Measurements from ENCODE around the gene LAMB3.
"Not testable (repeated sequence)": the region's sequence is repeated elsewhere in the genome, so short reads cannot be mapped to it uniquely, and the experiment has no call there.

The LAMB3 gene

DNA sequence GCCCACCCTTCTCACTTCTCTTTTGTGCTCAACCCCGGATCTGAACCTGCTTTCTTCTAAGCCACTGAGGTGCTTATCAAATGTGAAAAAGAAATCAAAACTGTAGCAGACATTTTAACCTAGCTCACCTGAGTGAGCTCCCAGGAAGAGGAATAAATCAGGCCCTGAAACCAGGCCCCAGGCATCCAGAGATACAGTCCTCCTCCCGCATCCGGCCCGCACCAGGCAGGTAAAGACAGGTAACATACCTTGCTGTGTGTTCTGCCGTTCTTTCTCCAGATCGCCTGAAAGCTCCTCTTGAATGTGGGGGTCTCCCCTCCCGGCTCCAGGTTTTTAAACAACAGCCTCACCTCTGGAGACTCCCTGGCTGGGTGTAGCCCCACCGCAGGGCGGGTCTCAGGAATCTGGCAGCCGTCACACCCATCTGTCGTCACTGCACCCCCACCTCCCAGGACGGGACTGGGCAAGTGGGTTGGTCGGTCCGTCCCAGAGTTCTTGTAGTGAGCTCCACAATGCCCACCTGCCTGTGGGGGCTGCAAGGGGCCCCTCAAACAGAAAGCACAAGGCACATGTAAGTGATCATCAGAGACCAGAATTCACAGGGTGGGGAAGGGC lies at the start of gene LAMB3:
Gene LAMB3 (minus strand): TSS at position 305 of the 615 bp plus-strand sequence. CDS start 1,481 bp downstream, outside the sequence.
- no peak for DNase-seq (ENCODE audit: low read depth)

DNA sequence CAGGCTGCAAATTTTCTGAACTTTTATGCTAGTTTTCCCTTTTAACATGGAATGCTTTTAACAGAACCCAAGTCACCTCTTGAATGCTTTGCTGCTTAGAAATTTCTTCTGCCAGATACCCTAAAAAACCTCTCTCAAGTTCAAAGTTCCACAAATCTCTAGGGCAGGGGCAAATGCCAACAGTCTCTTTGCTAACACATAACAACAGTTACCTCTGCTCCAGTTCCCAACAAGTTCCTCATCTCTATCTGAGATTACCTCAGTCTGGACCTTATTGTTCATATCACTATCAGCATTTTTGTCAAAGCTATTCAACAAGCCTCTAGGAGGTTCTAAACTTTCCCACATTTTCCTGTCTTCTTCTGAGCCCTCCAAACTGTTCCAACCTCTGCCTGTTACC lies 48.5 kb upstream of the LAMB3 start:
- not testable (repeated sequence) for DNase-seq (ENCODE audit: low read depth)

DNA sequence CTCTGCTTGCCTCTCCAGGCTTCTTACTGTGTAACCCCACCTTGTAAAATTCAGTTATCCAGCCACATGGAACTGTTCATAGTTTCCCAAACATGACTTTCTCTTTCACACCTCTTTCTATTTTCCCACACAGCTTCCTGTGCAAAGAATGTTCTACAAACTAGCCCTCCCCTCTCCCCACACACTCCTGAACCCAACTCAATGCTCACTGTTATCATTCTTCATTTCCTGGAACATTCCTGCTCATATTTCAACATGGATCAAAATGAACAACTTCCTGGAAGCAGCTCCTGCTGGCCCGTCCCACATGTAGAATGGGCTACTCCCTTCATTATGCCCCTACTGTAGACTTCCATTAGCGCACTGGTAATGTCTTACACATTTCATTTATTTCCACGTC lies 44.9 kb upstream of the LAMB3 start:
- no peak for DNase-seq (ENCODE audit: low read depth)

DNA sequence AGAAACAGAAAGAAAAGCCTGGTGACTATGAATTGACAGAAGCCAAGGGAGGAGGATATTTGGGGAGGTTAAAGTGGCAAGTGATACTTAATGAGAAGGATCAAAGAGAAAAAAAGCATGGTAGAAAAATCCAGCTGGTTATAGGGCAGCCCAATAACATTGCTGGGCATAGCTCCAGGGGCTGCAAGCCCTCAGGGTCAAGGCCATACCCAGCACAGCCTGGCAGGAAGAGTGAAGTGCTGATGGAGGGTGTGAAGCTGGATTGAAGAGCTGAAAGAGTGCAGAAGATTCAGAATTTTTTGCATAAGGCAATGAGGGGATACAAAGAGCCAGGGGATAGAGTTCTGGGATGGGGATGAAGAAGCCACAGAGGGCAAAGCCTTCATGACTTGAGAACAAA lies 44.4 kb upstream of the LAMB3 start:
- no peak for DNase-seq (ENCODE audit: low read depth)

DNA sequence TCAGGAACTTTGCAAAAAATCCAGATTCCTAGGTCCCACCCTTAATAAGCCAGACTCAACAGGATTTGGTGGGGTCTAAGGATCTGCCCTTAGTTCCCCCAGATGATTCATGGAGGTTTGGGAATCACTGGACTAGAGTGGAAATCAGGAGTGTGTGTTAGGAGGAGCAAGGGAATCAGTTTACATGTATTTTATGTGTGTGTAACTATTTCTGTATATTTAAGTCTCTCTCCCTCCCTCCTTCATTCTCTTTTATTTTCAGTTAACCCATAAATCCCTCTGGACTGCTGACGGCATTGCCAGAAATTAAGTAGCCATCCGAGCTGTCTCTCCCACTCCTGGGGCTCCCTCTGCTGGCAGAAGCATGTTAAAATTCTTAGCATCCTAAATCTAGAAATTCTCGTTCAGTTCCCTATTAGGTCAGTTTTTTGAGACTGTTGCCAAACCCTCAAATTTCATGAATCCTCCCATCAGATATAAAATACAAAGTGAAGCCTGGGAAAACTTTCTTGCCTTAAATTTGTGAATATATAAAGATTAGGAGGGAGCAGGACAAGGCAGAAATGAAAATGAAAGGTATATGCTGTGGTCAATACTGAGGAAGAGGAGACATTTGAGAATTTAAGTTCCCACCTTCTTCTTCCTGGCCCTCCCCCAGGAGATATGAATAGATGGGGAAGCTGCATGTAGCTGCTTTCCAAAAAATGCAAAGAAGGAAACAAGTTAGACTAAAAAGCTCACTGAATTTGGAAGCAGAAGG lies 40.7 kb upstream of the LAMB3 start:
- DNase-seq (ENCODE audit: low read depth) = peak; percentile 53

DNA sequence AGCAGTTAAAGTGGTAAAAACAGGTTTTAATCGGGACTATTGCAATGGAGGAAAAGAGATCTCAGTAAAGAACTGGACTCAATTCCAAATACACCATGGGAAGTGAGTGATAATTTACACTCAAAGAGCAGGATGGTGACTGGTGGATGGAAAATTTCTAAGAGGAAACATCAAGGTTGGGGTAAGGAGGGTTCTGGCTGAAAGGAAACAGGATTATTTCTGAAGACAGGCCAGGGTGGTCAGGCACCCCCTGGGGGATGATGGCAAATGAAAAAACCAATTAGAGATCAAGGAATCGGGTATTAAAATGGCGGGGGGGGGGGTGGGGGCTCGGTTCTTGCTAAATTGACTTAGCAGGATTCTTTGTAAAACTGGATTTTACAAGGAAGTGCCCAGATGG lies 40.1 kb upstream of the LAMB3 start:
- DNase-seq (ENCODE audit: low read depth) = no peak

DNA sequence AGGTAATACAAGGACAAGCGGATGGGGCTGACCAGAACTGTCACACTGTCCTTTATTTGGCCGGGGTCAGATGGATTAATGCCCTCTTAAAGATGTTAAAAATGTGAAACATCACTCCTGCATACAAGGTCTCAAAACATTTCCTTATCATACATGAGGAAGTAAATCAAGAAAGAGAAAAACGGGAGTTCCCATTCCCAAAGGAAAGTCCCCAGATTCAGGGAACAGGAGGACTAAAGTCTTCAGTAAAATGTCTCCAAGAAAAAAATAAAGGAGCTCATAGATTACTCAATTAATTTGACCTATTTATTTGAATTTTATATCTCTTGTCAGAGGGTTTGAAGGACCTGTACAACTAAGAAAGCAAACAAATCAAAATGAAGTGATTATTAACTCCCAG lies 39.0 kb upstream of the LAMB3 start:
- DNase-seq (ENCODE audit: low read depth) = no peak

DNA sequence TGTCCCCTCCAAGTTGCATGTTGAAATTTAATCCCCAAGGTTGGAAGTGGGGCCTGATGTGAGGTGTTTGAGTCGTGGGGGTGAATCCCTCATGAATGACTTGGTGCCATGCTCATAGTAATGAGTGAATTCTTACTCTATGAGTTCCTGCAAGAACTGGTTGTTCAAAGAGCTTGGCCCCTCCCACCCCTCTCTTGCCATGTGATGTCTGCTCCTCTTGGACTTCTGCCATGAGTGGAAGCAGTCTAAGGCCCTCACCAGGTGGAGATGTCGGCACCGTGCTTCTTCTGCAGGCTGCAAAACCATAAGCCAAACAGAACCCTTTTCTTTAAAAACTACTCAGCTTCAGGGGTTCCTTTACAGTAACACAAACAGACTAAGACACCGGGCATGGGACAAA lies 37.3 kb upstream of the LAMB3 start:
- no peak for DNase-seq (ENCODE audit: low read depth)

DNA sequence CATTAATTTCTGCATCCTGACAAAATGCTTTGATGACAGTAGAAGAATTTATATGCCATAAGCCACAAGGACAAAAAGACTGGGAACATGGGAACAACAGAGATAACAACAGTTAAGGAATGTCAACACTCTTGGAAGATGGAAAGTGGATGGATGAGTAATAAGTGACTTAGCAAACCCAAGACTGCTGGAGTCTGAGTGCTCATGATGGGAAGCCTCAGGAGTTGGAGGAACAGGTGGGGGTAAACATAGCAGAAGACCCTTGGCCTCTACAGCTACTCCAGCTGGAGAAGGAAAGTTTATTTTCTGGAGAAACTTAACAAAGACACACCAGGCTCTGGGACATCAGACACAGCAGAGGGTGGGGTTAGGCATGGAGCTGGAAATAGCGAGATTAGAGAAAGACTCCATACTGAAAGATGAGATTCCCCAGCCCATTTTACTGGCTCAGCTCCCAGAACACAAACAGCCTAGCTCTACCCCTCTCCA lies 36.6 kb upstream of the LAMB3 start:
- DNase-seq (ENCODE audit: low read depth) = no peak

DNA sequence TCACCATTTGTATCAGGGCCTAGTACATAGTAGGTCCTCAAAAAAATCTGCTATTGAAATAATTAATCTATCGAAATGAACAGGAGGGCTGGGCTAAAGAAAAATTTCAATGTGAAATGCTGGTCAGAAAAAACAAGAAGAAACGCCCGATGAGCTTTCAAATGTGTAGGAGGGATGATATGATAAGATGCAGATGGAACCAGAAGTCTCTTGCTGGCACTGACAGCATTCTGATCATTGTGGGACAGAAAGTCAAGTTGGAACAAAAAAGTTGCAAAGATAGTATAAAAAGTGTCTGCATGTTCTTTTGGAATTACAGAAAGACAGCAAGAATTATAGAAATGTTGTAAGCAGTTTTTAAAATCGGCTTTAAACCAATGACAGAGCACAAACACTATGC lies 34.1 kb upstream of the LAMB3 start:
- no peak for DNase-seq (ENCODE audit: low read depth)

DNA sequence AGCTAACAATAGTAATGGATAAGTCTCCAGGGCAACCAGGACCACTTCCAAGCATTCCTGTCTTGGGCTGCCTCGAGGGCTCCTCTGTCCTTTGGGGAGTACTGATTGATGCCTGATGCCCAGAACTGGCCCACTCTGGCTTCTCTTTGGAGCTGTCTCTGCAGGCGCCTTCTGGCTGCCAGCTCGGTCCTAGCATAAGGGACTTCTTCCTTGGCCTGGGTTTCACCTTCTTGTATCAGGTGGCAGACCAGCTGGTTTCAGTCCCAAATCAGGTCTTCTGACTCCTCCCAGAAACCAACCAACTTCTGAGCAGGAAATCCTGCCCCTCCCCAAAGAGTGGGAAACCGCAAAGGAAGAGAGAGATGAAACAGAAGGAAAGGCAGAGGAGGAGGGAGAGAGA lies 33.6 kb upstream of the LAMB3 start:
- no peak for DNase-seq (ENCODE audit: low read depth)

DNA sequence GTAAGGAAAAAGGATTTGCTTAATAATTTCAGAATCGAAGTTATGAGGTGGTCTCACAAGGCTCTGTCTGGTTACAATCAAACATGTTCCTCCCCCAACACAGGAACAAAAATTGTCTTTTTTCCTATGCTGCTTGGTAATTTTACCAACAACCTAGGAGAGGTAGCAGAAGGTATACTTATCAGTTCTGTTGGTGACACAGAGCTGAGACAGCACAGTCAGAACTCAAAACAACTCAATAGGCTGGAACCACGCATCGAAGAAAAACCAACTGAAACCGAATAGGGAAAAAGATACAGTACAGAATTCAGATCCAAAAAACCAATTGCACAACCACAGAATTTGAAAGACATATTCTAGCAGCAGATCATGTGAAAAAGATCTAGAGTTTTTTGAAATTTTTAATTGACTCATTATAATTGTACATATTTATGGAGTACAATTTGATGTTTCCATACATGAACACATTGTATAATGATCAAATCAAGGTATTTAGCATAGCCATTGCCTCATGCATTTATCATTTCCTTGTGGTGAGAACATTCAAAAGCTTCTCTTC lies 26.8 kb upstream of the LAMB3 start:
- DNase-seq (ENCODE audit: low read depth) = no peak

DNA sequence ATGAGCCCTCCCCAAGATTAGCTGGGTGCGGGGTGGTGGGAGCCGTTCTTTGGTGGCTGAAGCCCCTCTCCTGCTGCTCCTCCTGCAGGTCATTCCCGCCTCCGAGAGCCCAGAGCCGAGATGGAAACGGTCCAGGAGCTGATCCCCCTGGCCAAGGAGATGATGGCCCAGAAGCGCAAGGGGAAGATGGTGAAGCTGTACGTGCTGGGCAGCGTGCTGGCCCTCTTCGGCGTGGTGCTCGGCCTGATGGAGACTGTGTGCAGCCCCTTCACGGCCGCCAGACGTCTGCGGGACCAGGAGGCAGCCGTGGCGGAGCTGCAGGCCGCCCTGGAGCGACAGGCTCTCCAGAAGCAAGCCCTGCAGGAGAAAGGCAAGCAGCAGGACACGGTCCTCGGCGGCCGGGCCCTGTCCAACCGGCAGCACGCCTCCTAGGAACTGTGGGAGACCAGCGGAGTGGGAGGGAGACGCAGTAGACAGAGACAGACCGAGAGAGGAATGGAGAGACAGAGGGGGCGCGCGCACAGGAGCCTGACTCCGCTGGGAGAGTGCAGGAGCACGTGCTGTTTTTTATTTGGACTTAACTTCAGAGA lies 23.4 kb upstream of the LAMB3 start:
- DNase-seq (ENCODE audit: low read depth) = no peak

DNA sequence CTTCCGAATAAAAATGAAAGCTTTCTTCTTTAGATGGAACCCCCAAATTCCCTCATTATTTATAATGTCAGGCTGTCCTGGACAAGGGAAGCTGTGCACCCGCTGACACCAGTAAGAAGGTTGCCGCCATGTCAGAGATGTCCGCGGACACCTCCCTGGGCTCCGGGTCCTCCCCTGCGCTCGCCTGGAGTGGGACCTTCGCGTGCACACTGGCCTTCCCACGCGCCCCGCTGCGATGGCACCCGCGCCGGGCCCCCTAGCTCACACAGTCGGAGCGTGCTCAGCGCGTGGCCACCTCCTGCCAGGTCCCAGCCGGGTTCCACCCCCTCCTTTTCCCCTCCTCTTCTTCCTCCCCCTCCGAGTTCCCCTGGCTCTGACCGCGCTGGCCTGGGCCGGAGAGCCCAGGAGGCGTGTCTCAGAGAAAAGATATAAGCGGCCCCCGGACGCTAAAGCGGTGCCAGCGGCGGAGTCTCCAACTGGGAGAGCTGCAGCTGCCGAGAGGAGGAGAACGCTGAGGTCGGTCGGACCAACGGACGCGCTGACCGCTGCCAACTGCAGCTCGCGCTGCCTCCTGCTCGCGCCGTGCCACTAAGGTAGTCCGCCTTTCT lies 22.8 kb upstream of the LAMB3 start, which contains the start of gene G0S2:
Gene G0S2 (plus strand): TSS at position 456 of the 608 bp plus-strand sequence. CDS start 273 bp downstream, outside the sequence.
- no peak for DNase-seq (ENCODE audit: low read depth)

DNA sequence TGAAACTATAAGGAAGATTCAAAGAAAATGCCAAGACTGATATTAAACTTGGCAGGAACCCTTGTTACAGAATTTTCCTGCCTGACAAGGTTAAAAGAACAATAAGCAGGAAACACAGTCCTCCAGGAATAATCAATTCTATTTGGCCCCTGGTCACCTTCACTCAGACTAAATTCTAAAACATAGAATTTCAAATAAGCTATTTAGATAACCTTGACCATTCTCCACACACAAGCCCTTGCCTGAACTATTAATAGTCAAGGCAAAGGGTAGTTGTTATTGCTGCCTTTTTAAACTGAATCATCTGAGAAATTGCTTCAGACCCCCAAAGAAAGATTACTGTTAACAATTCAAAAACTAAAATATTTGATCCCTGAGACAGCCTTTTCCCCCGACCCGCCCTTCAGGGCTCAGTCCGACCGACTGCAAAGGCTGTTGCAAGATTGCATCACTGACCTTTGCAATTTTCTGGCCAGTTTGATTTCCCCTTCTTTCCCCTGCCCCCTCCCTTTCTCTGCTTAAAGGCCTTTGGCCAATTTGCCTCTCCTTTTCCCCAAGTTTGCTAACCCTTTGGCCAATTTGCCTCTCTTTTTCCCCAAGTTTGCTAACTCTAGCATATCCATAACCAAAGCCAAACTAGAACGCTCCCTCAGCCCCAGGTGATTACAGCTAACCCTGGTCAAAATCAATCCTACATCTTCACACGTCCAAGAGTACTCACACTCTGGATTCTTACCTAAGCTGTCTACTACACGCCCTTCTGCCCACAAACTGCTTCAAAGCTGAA lies 21.6 kb upstream of the LAMB3 start:
- no peak for DNase-seq (ENCODE audit: low read depth)

DNA sequence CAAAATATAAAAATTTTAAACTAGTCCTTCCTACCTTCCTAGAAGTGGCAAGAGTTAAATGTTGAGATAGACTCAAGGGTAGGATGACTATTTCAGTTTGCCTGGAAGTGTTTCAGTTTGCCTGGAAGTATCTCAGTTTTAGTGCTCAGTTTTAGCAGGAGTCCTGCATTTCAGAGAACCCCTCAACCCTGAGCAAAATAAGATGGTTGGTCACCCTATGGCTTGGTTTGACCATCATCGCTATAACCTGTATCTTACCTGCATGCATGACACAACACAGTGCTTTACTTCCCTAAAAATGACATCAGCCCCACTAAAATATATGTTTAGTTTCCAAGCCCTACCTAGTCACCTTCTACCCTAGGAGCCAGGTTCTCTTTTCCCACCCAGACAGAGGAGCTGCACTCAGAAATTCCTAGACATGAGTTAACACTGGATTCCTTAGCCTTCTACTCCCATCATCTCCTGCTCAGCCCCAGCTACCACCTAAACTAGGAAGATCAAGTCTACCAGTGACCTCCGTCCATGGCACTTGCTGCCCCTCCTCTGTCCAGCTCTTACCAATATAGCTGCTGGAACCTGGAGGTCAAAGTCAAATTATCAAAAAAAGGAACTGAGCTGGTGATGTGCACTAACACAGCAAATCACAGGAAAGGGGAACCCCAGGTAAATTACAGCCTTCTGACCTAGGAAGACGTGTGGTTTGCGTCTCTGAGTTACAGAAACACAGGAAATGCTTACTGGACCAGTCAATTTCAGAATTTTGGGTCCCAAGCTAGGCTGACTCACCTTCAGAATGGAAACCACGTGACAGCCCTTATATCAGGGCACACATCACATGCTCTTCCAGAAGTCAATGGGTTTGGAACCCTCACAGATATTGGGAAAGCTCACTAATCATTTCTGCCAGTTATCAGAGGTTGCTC lies 20.7 kb upstream of the LAMB3 start:
- DNase-seq (ENCODE audit: low read depth) = no peak

DNA sequence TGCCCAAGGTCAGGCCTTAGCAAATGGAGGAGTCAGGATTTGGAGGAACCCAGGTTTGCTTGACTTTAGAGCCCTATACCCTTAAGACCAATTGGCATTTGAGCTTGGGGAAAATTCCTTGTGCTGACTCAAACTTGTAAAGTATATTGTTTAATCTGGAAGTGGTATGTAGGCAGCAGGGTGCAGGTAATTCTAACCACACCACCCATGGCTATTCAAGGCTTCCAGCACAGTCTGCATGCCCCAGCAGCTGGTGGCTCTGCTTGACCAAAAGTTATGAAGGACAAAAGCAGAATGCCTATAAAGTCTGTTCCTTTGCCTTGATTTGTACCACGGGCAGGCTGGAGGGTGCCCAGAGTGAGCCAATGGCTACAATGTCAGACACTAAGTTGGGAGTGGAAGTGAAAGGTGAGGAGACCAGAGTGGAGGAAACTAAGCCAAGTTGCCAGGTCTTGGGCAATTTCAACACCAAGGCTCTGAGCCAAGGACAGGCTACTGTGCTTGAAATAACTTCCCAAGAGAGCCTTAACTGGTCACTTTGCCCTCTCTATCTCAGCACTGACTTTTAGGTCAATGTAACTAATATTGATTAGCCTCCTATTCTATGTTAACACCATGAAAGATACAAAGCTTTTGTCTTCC lies 18.3 kb upstream of the LAMB3 start:
- DNase-seq (ENCODE audit: low read depth) = no peak

DNA sequence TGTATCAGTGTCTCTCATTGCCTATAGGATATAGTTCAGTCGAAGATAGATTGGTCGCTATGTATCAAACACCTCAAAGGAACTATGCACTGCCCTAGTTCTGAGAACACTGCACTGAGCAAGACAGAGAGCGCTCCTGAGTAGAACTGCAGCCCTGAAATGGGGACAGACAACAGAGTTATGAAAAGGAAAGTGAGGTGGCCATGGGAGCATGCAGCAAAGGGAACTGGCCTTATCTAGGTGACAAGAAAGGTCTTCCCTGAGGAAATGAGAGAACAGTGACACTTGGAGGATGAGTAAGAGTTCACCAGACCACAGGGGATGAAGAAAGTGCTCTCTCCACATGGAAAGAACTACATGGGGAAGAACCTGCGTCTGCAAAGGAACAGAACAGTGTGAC lies 15.5 kb upstream of the LAMB3 start:
- DNase-seq (ENCODE audit: low read depth) = no peak

DNA sequence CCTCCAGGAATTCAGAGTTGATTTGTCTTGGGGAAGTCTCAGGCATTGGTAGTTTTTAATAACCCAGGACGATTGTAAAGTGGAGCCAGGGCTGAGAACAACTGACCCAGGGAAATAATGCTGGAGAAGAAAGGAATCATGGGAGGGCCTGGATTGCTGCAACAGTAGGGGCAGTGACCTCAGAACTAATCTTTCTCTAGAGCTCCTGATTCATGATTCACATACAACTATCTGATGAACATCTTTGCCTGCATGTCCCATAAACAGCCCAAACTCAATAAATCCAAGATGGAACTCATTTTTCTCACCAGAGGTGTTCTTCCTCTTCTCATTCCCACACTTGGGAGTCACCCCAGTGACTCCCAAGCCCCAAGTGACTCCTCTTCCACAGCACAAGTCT lies 14.9 kb upstream of the LAMB3 start:
- no peak for DNase-seq (ENCODE audit: low read depth)

DNA sequence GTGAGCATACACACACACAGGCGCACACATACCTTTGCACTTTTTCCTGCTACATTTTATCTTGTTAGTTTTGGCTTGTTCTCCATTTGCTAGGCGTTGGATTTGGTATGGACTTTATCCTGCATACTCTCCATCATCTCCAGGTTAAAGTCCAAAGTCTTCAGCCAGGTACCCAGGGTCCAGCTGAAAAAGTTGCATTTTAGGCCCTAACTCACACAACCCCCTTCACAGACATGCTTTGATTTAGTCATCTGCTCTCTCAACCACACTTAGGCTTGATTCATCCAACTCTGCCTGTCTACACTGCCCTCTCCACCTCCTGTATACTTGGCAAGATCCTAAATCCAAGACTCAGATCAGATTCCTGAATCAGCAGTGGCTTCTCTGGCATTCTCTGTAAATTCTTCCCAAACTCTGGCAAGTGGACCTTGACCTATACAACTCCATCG lies 10.7 kb upstream of the LAMB3 start:
- DNase-seq (ENCODE audit: low read depth) = no peak

All from non-pigmented ciliary epithelial cell (primary cell).